Measurements from ENCODE around the gene PRKX.
"Not testable (repeated sequence)": the region's sequence is repeated elsewhere in the genome, so short reads cannot be mapped to it uniquely, and the experiment has no call there.

- TF ChIP-seq, protein P1, sequence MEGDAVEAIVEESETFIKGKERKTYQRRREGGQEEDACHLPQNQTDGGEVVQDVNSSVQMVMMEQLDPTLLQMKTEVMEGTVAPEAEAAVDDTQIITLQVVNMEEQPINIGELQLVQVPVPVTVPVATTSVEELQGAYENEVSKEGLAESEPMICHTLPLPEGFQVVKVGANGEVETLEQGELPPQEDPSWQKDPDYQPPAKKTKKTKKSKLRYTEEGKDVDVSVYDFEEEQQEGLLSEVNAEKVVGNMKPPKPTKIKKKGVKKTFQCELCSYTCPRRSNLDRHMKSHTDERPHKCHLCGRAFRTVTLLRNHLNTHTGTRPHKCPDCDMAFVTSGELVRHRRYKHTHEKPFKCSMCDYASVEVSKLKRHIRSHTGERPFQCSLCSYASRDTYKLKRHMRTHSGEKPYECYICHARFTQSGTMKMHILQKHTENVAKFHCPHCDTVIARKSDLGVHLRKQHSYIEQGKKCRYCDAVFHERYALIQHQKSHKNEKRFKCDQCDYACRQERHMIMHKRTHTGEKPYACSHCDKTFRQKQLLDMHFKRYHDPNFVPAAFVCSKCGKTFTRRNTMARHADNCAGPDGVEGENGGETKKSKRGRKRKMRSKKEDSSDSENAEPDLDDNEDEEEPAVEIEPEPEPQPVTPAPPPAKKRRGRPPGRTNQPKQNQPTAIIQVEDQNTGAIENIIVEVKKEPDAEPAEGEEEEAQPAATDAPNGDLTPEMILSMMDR (conservative IDR thresholded peaks at IDR 0.05) = not testable (repeated sequence)
- not testable (repeated sequence) for TF ChIP-seq ZFX (IDR thresholded peaks at IDR 0.05)
Observed at GRCh38 chrX:3683236-3683635, 30.2 kb downstream of the PRKX start.

Measured in C4-2B (cell line).